Measurements from ENCODE around the gene RAP1B.

GRCh38 chr12:68595241-68595640 is 15.5 kb upstream of the RAP1B start:
- TF ChIP-seq, protein P1, sequence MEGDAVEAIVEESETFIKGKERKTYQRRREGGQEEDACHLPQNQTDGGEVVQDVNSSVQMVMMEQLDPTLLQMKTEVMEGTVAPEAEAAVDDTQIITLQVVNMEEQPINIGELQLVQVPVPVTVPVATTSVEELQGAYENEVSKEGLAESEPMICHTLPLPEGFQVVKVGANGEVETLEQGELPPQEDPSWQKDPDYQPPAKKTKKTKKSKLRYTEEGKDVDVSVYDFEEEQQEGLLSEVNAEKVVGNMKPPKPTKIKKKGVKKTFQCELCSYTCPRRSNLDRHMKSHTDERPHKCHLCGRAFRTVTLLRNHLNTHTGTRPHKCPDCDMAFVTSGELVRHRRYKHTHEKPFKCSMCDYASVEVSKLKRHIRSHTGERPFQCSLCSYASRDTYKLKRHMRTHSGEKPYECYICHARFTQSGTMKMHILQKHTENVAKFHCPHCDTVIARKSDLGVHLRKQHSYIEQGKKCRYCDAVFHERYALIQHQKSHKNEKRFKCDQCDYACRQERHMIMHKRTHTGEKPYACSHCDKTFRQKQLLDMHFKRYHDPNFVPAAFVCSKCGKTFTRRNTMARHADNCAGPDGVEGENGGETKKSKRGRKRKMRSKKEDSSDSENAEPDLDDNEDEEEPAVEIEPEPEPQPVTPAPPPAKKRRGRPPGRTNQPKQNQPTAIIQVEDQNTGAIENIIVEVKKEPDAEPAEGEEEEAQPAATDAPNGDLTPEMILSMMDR (IDR thresholded peaks at IDR 0.05): no peak
- TF ChIP-seq POLR2A (IDR thresholded peaks at IDR 0.05): no peak
- no peak for TF ChIP-seq EP300 (IDR thresholded peaks at IDR 0.05)

All from ovary (tissue), 3 donors.